HepG2 (cell line): Measurements from ENCODE around the gene HSPA5. TPM values are rescaled to one million over a fixed set of nuclear protein-coding genes. Genes with fewer than 3 reads are reported as not detected.

Experiments used
- ARHGAP35 ChIP-seq: sonication (generic); formaldehyde crosslinking; IDR thresholded peaks from 2 replicates; pipeline ENCODE4 v1.9.0; 2022; ENCODE audit warnings: mild to moderate bottlenecking, inconsistent platforms, moderate library complexity, missing genetic modification reagents, borderline replicate concordance
- EHMT2 ChIP-seq: fragments of 200-600 bp; sonication (generic); IDR thresholded peaks from 2 replicates; pipeline ENCODE4 v1.7.0; 2017; ENCODE audit warnings: antibody characterized with exemption, low read depth, low read length, borderline replicate concordance
- GATAD2A ChIP-seq: IDR thresholded peaks from 2 replicates; pipeline ENCODE4 v1.6.1; 2016
- HCFC1 ChIP-seq: fragments of 150-350 bp; IDR thresholded peaks from 2 replicates; pipeline ENCODE4 v1.6.1; 2014; ENCODE audit warnings: low read depth, low read length
- HOXA3 ChIP-seq: sonication (generic); formaldehyde crosslinking; IDR thresholded peaks from 2 replicates; pipeline ENCODE4 v1.5.0; 2020; ENCODE audit warnings: missing genetic modification reagents
- MIXL1 ChIP-seq: IDR thresholded peaks from 2 replicates; pipeline ENCODE4 v1.6.1; 2016
- POGZ ChIP-seq: sonication (generic); formaldehyde crosslinking; IDR thresholded peaks from 2 replicates; pipeline ENCODE4 v1.4.0; 2020; ENCODE audit warnings: mild to moderate bottlenecking, missing genetic modification reagents
- PRMT3 ChIP-seq: sonication (generic); formaldehyde crosslinking; IDR thresholded peaks from 2 replicates; pipeline ENCODE4 v1.8.1; 2022; ENCODE audit warnings: low read depth, mild to moderate bottlenecking, moderate library complexity, missing genetic modification reagents, borderline replicate concordance
- RBAK ChIP-seq: sonication (generic); formaldehyde crosslinking; IDR thresholded peaks from 2 replicates; pipeline ENCODE4 v1.5.1; 2020; ENCODE audit warnings: mild to moderate bottlenecking, missing genetic modification reagents
- RBM39 ChIP-seq: fragments of 200-400 bp; formaldehyde crosslinking; IDR thresholded peaks from one replicate; pipeline ENCODE4 v1.6.1; 2018; ENCODE audit warnings: antibody characterized with exemption, mild to moderate bottlenecking, low read depth, low read length; ENCODE audit not compliant: poor library complexity, severe bottlenecking
- SIX1 ChIP-seq: sonication (generic); formaldehyde crosslinking; IDR thresholded peaks from 2 replicates; pipeline ENCODE4 v1.4.0; 2020; ENCODE audit warnings: missing genetic modification reagents, borderline replicate concordance
- TBX2 ChIP-seq: sonication (generic); formaldehyde crosslinking; IDR thresholded peaks from 2 replicates; pipeline ENCODE4 v1.5.0; 2020; ENCODE audit warnings: missing genetic modification reagents, mild to moderate bottlenecking, borderline replicate concordance
- TP53 ChIP-seq: sonication (generic); formaldehyde crosslinking; conservative IDR thresholded peaks from 2 replicates; pipeline ENCODE4 v1.4.0; 2020; ENCODE audit warnings: missing genetic modification reagents
- U2AF1 ChIP-seq: fragments of 200-400 bp; formaldehyde crosslinking; optimal IDR thresholded peaks from 2 replicates; pipeline ENCODE3; 2017; ENCODE audit warnings: mild to moderate bottlenecking, low read depth, low read length
- ZNF260 ChIP-seq: sonication (generic); formaldehyde crosslinking; IDR thresholded peaks from 2 replicates; pipeline ENCODE4 v1.4.0; 2020; ENCODE audit warnings: missing genetic modification reagents, low read depth, mild to moderate bottlenecking, borderline replicate concordance
- ZNF335 ChIP-seq: sonication (generic); formaldehyde crosslinking; IDR thresholded peaks from 2 replicates; pipeline ENCODE4 v1.4.0; 2020; ENCODE audit warnings: missing genetic modification reagents
- ZNF589 ChIP-seq: sonication (generic); formaldehyde crosslinking; conservative IDR thresholded peaks from 2 replicates; pipeline ENCODE4 v1.8.0; 2022; ENCODE audit warnings: mild to moderate bottlenecking, moderate library complexity, missing genetic modification reagents
- ZNF780A ChIP-seq: sonication (generic); formaldehyde crosslinking; IDR thresholded peaks from 2 replicates; pipeline ENCODE4 v1.8.0; 2022; ENCODE audit warnings: mild to moderate bottlenecking, missing genetic modification reagents, moderate library complexity
- ZSCAN25 ChIP-seq: sonication (generic); formaldehyde crosslinking; IDR thresholded peaks from 2 replicates; pipeline ENCODE4 v1.8.0; 2022; ENCODE audit warnings: mild to moderate bottlenecking, missing genetic modification reagents
- ZSCAN30 ChIP-seq: sonication (generic); formaldehyde crosslinking; IDR thresholded peaks from 2 replicates; pipeline ENCODE4 v1.5.0; 2020; ENCODE audit warnings: mild to moderate bottlenecking, missing genetic modification reagents
- polyA plus RNA-seq, 8 experiments: library from polyadenylated mRNA; depleted of rRNA in 3 of 8; stranded (reverse) in 7 of 8; unstranded in 1 of 8; fragments of >200 nt; fragmentation: Illumina TruSeq in 4 of 8; extraction: Trizol in 4 of 8; gene quantifications; 2 replicates each; pipeline versions ENCODE4 v1.2.1 to v1.2.3, GENCODE V29; 2011 to 2016; ENCODE audit warnings: low read depth in 4 of 8, missing spikeins in 1 of 8, mixed read lengths in 1 of 8; ENCODE audit not compliant: insufficient read depth in 1 of 8
- total RNA-seq, 5 experiments: library from RNA; depleted of rRNA; stranded (reverse); fragments of >200 nt; fragmentation: Illumina TruSeq; extraction: Trizol; gene quantifications; 2 replicates each; pipeline ENCODE4 v1.2.3, GENCODE V29; 2016; ENCODE audit warnings: low read depth in 1 of 5
- TF ChIP-seq, protein P1 (sequence below), 2 experiments: sonication (generic) in 1 of 2; formaldehyde crosslinking in 1 of 2; IDR thresholded peaks; 2 replicates each; pipeline versions ENCODE4 v1.4.0 to v1.6.1; 2016 to 2020; ENCODE audit warnings: borderline replicate concordance in 1 of 2, low read depth in 1 of 2, mild to moderate bottlenecking in 1 of 2, missing genetic modification reagents in 1 of 2
- TF ChIP-seq, protein P2 (sequence below): sonication (generic); formaldehyde crosslinking; IDR thresholded peaks from 2 replicates; pipeline ENCODE4 v1.5.0; 2020; ENCODE audit warnings: missing genetic modification reagents

Gene HSPA5
- total and polyA plus RNA-seq, 2 of the 13 experiments (the other 11 are each of a cell fraction or from before 2014, with no cell fraction given) = 201 to 206 TPM

- TF ChIP-seq RBM39 (no peak), ZSCAN25 (CRISPR knock-in tag) (peak; percentile 52), HOXA3 (no peak), SIX1 (CRISPR knock-in tag) (no peak), MIXL1 (CRISPR knock-in tag) (no peak; the same call in 1 of the 2 replicates), PRMT3 (CRISPR knock-in tag) (no peak; the same call in 1 of the 2 replicates), POGZ (CRISPR knock-in tag) (peak; percentile 31; the same call in 1 of the 2 replicates), TBX2 (CRISPR knock-in tag) (peak; percentile 24; the same call in 1 of the 2 replicates), ZNF780A (CRISPR knock-in tag) (no peak), EHMT2 (no peak), ZNF335 (CRISPR knock-in tag) (no peak), ZNF260 (0 out of 2 replicates have a peak, but pooled peaks have one; percentile 59), U2AF1 (peak; percentile 22), ZSCAN30 (CRISPR knock-in tag) (peak; percentile 91; the same call in 1 of the 2 replicates), RBAK (CRISPR knock-in tag) (no peak), HCFC1 (peak; percentile 11; the same call in 1 of the 2 replicates), TP53 (CRISPR knock-in tag) (no peak), GATAD2A (CRISPR knock-in tag) (no peak), ARHGAP35 (CRISPR knock-in tag) (no peak), ZNF589 (CRISPR knock-in tag) (0 out of 2 replicates have a peak, but pooled peaks have one; percentile 64)
- TF ChIP-seq, protein P1, sequence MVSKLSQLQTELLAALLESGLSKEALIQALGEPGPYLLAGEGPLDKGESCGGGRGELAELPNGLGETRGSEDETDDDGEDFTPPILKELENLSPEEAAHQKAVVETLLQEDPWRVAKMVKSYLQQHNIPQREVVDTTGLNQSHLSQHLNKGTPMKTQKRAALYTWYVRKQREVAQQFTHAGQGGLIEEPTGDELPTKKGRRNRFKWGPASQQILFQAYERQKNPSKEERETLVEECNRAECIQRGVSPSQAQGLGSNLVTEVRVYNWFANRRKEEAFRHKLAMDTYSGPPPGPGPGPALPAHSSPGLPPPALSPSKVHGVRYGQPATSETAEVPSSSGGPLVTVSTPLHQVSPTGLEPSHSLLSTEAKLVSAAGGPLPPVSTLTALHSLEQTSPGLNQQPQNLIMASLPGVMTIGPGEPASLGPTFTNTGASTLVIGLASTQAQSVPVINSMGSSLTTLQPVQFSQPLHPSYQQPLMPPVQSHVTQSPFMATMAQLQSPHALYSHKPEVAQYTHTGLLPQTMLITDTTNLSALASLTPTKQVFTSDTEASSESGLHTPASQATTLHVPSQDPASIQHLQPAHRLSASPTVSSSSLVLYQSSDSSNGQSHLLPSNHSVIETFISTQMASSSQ (IDR thresholded peaks at IDR 0.05; ENCODE audit: low read depth) = no peak
- TF ChIP-seq, protein P1 (CRISPR knock-in tag; IDR thresholded peaks at IDR 0.05; ENCODE audit: borderline replicate concordance) = peak; percentile 51; the same call in 1 of the 2 replicates
- TF ChIP-seq, protein P2, sequence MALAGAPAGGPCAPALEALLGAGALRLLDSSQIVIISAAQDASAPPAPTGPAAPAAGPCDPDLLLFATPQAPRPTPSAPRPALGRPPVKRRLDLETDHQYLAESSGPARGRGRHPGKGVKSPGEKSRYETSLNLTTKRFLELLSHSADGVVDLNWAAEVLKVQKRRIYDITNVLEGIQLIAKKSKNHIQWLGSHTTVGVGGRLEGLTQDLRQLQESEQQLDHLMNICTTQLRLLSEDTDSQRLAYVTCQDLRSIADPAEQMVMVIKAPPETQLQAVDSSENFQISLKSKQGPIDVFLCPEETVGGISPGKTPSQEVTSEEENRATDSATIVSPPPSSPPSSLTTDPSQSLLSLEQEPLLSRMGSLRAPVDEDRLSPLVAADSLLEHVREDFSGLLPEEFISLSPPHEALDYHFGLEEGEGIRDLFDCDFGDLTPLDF (CRISPR knock-in tag) = no peak
Measured at GRCh38 chr9:125200216-125201047, 40.7 kb downstream of the HSPA5 start, which contains the start of gene RABEPK (continued).
